SK-N-MC (cell line): Measurements from ENCODE around the gene DAAM1.

Source experiments
- DNase-seq: peaks from one replicate; pipeline ENCODE4 v3.0.0-alpha.2; 2011; ENCODE audit warnings: low read depth, low spot score
- H3K27ac ChIP-seq: fragments of 200-600 bp; sonication (generic); 2 replicates; pipeline ENCODE4 v1.5.1; 2016; ENCODE audit warnings: mixed run types
- H3K36me3 ChIP-seq: fragments of 200-600 bp; sonication (generic); 2 replicates; pipeline ENCODE4 v1.6.1; 2017; ENCODE audit warnings: antibody characterized with exemption, low read length, mixed read lengths; ENCODE audit not compliant: insufficient read depth
- H3K4me3 ChIP-seq: fragments of 200-600 bp; sonication (generic); 2 replicates; pipeline ENCODE4 v1.5.1; 2016
- H3K9ac ChIP-seq: fragments of 200-600 bp; sonication (generic); 2 replicates; pipeline ENCODE4 v1.8.0; 2017; ENCODE audit warnings: mixed run types, mixed read lengths; ENCODE audit not compliant: insufficient read length
- H3K9me3 ChIP-seq: fragments of 200-600 bp; sonication (generic); 2 replicates; pipeline ENCODE4 v1.6.1; 2017; ENCODE audit warnings: low read depth, mild to moderate bottlenecking, antibody characterized with exemption, low read length, moderate library complexity, mixed read lengths
- EZH2 ChIP-seq: fragments of 200-600 bp; sonication (generic); IDR thresholded peaks from one replicate; pipeline ENCODE4 v1.6.1; 2017; ENCODE audit warnings: antibody characterized with exemption
- FOXP2 ChIP-seq: optimal IDR thresholded peaks from 2 replicates; pipeline ENCODE3; 2011; ENCODE audit warnings: mild to moderate bottlenecking, moderate library complexity; ENCODE audit not compliant: insufficient read depth; ENCODE audit errors: extremely low read length, control extremely low read depth
- POLR2AphosphoS5 ChIP-seq: IDR thresholded peaks from 2 replicates; pipeline ENCODE4 v1.6.1; 2012; ENCODE audit warnings: mild to moderate bottlenecking, low read depth, low read length, borderline replicate concordance

Gene DAAM1

GRCh38 chr14:59406454-59407245 is 218.2 kb downstream of the DAAM1 start:
- no peak overlapping the region for H3K27ac ChIP-seq
- no peak for TF ChIP-seq EZH2
- no peak for TF ChIP-seq FOXP2
- no peak for TF ChIP-seq POLR2AphosphoS5

GRCh38 chr14:59407246-59408010 is 219.0 kb downstream of the DAAM1 start:
- Histone ChIP-seq H3K4me3 (no peak overlapping the region), H3K9ac (no peak overlapping the region), H3K9me3 (no peaks in the 10 kb centered on the region), H3K36me3 (no peaks in the 10 kb centered on the region), H3K27ac (no peak overlapping the region)
- TF ChIP-seq POLR2AphosphoS5 (no peak), EZH2 (no peak), FOXP2 (no peak)
- no peak for DNase-seq

More at GRCh38 chr14:59406454-59407245, 218.2 kb downstream of the DAAM1 start:
- Histone ChIP-seq H3K4me3 (no peak overlapping the region), H3K9me3 (no peaks in the 10 kb centered on the region), H3K9ac (no peak overlapping the region), H3K36me3 (no peaks in the 10 kb centered on the region)
- no peak for DNase-seq

GRCh38 chr14:59415836-59416602 is 227.6 kb downstream of the DAAM1 start:
- H3K4me3 ChIP-seq = no peak overlapping the region
- TF ChIP-seq POLR2AphosphoS5 (no peak), FOXP2 (no peak), EZH2 (no peak)
- H3K9ac ChIP-seq = no peak overlapping the region
- H3K27ac ChIP-seq = no peak overlapping the region
- DNase-seq = no peak
- H3K9me3 ChIP-seq = no peaks in the 10 kb centered on the region
- no peaks in the 10 kb centered on the region for H3K36me3 ChIP-seq

- TF ChIP-seq POLR2AphosphoS5 (no peak), EZH2 (no peak), FOXP2 (no peak)
- H3K9ac ChIP-seq = no peak overlapping the region
- H3K4me3 ChIP-seq = no peak overlapping the region
- no peak overlapping the region for H3K27ac ChIP-seq
- DNase-seq = no peak
- H3K36me3 ChIP-seq = no peaks in the 10 kb centered on the region
- no peaks in the 10 kb centered on the region for H3K9me3 ChIP-seq
Observed at GRCh38 chr14:59417311-59417710, 228.8 kb downstream of the DAAM1 start.

GRCh38 chr14:59419303-59419702 is 230.8 kb downstream of the DAAM1 start:
- H3K27ac ChIP-seq = no peak overlapping the region
- no peaks in the 10 kb centered on the region for H3K9me3 ChIP-seq
- no peak overlapping the region for H3K9ac ChIP-seq
- H3K36me3 ChIP-seq = no peaks in the 10 kb centered on the region
- DNase-seq = no peak
- no peak overlapping the region for H3K4me3 ChIP-seq
- TF ChIP-seq FOXP2 (no peak), POLR2AphosphoS5 (no peak), EZH2 (no peak)
